MM.1S (cell line): ENCODE results near the gene CHST15.

Source experiments
- DNase-seq: peaks from one replicate; pipeline ENCODE4 v3.0.0-alpha.2; 2015
- H2AFZ ChIP-seq: fragments of 300-600 bp; sonication (generic); 2 replicates; pipeline ENCODE4 v1.6.0; 2016; ENCODE audit warnings: antibody characterized with exemption, low read length
- H3F3A ChIP-seq: fragments of 300-600 bp; sonication (generic); 2 replicates; pipeline ENCODE4 v1.6.1; 2016; ENCODE audit warnings: mild to moderate bottlenecking, antibody characterized with exemption, low read length, moderate library complexity, mixed read lengths; ENCODE audit not compliant: insufficient read depth
- H3K27ac ChIP-seq: fragments of 300-600 bp; sonication (generic); 2 replicates; pipeline ENCODE4 v1.5.1; 2016; ENCODE audit warnings: mild to moderate bottlenecking, low read length
- H3K27me3 ChIP-seq: fragments of 300-600 bp; sonication (generic); replicated peaks from 2 replicates; pipeline ENCODE4 v1.6.0; 2016; ENCODE audit warnings: low read length; ENCODE audit not compliant: insufficient read depth
- H3K36me3 ChIP-seq: fragments of 300-600 bp; sonication (generic); replicated peaks from 2 replicates; pipeline ENCODE4 v1.6.1; 2016; ENCODE audit warnings: mild to moderate bottlenecking, low read length, mixed read lengths; ENCODE audit not compliant: insufficient read depth
- H3K4me1 ChIP-seq: fragments of 300-600 bp; sonication (generic); 2 replicates; pipeline ENCODE4 v1.6.1; 2016; ENCODE audit warnings: low read length, mixed read lengths
- H3K4me2 ChIP-seq: fragments of 300-600 bp; sonication (generic); 2 replicates; pipeline ENCODE4 v1.6.0; 2016; ENCODE audit warnings: low read depth, low read length
- H3K4me3 ChIP-seq: fragments of 300-600 bp; sonication (generic); 2 replicates; pipeline ENCODE4 v1.5.1; 2016; ENCODE audit warnings: low read length, mixed read lengths
- H3K79me2 ChIP-seq: fragments of 300-600 bp; sonication (generic); 2 replicates; pipeline ENCODE4 v1.6.1; 2016; ENCODE audit warnings: mixed run types, low read length, mixed read lengths
- H3K9ac ChIP-seq: fragments of 300-600 bp; sonication (generic); 2 replicates; pipeline ENCODE4 v1.6.1; 2016; ENCODE audit warnings: low read length, mixed read lengths
- H3K9me2 ChIP-seq: fragments of 300-600 bp; sonication (generic); replicated peaks from 2 replicates; pipeline ENCODE4 v1.6.1; 2016; ENCODE audit warnings: mild to moderate bottlenecking, low read length, mixed read lengths; ENCODE audit not compliant: insufficient read depth
- H3K9me3 ChIP-seq: fragments of 300-600 bp; sonication (generic); replicated peaks from 2 replicates; pipeline ENCODE4 v1.6.1; 2016; ENCODE audit warnings: mild to moderate bottlenecking, low read length, mixed read lengths; ENCODE audit not compliant: insufficient read depth
- H4K20me1 ChIP-seq: fragments of 300-600 bp; sonication (generic); 2 replicates; pipeline ENCODE4 v1.6.1; 2016; ENCODE audit warnings: mild to moderate bottlenecking, low read length, moderate library complexity, mixed read lengths; ENCODE audit not compliant: insufficient read depth
- CTCF ChIP-seq: fragments of 300-600 bp; sonication (generic); IDR thresholded peaks from 2 replicates; pipeline ENCODE4 v1.5.1; 2016; ENCODE audit warnings: antibody characterized with exemption, low read length, mixed read lengths
- EZH2 ChIP-seq: fragments of 300-600 bp; sonication (generic); optimal IDR thresholded peaks from 2 replicates; pipeline ENCODE3; 2017; ENCODE audit warnings: low read depth, mild to moderate bottlenecking, antibody characterized with exemption, low read length, mixed read lengths
- EZH2phosphoT487 ChIP-seq: fragments of 300-600 bp; sonication (generic); IDR thresholded peaks from 2 replicates; pipeline ENCODE4 v1.6.1; 2018; ENCODE audit warnings: antibody characterized with exemption, low read length

CHST15 gene

GRCh38 chr10:123991611-123992570 lies 101.5 kb downstream of the CHST15 start:
- Histone ChIP-seq H3K9ac (no peak overlapping the region), H3K4me1 (peaks cover 21% of the 10 kb centered on the region), H3K36me3 (no peaks in the 10 kb centered on the region), H3K27ac (no peak overlapping the region), H3K27me3 (peaks cover 6% of the 10 kb centered on the region; the same call in 1 of the 2 replicates), H2AFZ (no peak overlapping the region), H3K4me3 (no peak overlapping the region), H3K79me2 (no peaks in the 10 kb centered on the region), H3K9me3 (no peaks in the 10 kb centered on the region), H3K9me2 (no peaks in the 10 kb centered on the region), H3K4me2 (no peak overlapping the region), H3F3A (peaks cover 5% of the 10 kb centered on the region; the same call in 1 of the 2 replicates), H4K20me1 (no peaks in the 10 kb centered on the region)
- no peak for TF ChIP-seq EZH2phosphoT487
- no peak for DNase-seq

- H3K36me3 ChIP-seq, result no peaks in the 10 kb centered on the region
- TF ChIP-seq EZH2phosphoT487 (no peak), EZH2 (no peak), CTCF (no peak)
- H3K4me2 ChIP-seq, result no peak overlapping the region
- H2AFZ ChIP-seq, result no peak overlapping the region
- peaks cover 6% of the 10 kb centered on the region; the same call in 1 of the 2 replicates for H3K27me3 ChIP-seq
- H3K9me2 ChIP-seq, result no peaks in the 10 kb centered on the region
- no peaks in the 10 kb centered on the region for H4K20me1 ChIP-seq
- H3K4me3 ChIP-seq, result no peak overlapping the region
- DNase-seq, result no peak
- H3F3A ChIP-seq, result no peaks in the 10 kb centered on the region
- no peaks in the 10 kb centered on the region for H3K79me2 ChIP-seq
- no peak overlapping the region for H3K9ac ChIP-seq
- H3K4me1 ChIP-seq, result peaks cover 14% of the 10 kb centered on the region; the same call in 1 of the 2 replicates
- H3K27ac ChIP-seq, result no peak overlapping the region
- no peaks in the 10 kb centered on the region for H3K9me3 ChIP-seq
These were observed 102.5 kb downstream of the CHST15 start for GRCh38 chr10:123990889-123991288.

- H3K9ac ChIP-seq, result no peak overlapping the region
- H3K36me3 ChIP-seq, result no peaks in the 10 kb centered on the region
- H3K9me2 ChIP-seq, result no peaks in the 10 kb centered on the region
- no peaks in the 10 kb centered on the region for H3K9me3 ChIP-seq
- H3K4me3 ChIP-seq, result no peak overlapping the region
- no peaks in the 10 kb centered on the region for H3K79me2 ChIP-seq
- H3K27me3 ChIP-seq, result no peaks in the 10 kb centered on the region
- H2AFZ ChIP-seq, result no peak overlapping the region
- H3K27ac ChIP-seq, result no peak overlapping the region
- no peak overlapping the region for H3K4me2 ChIP-seq
- TF ChIP-seq CTCF (no peak), EZH2phosphoT487 (no peak), EZH2 (no peak)
- DNase-seq, result no peak
- H3F3A ChIP-seq, result no peaks in the 10 kb centered on the region
- no peaks in the 10 kb centered on the region for H3K4me1 ChIP-seq
- no peaks in the 10 kb centered on the region for H4K20me1 ChIP-seq
These were observed 104.7 kb downstream of the CHST15 start for GRCh38 chr10:123988694-123989093.

GRCh38 chr10:123986736-123987135 lies 106.7 kb downstream of the CHST15 start:
- Histone ChIP-seq H3K79me2 (no peaks in the 10 kb centered on the region), H3K4me1 (no peaks in the 10 kb centered on the region), H3K9me3 (no peaks in the 10 kb centered on the region), H4K20me1 (no peaks in the 10 kb centered on the region), H3K27ac (no peak overlapping the region), H3K36me3 (no peaks in the 10 kb centered on the region), H3K4me2 (no peak overlapping the region), H3K9me2 (no peaks in the 10 kb centered on the region), H2AFZ (no peak overlapping the region), H3K4me3 (no peak overlapping the region), H3K27me3 (no peaks in the 10 kb centered on the region), H3K9ac (no peak overlapping the region), H3F3A (no peaks in the 10 kb centered on the region)
- TF ChIP-seq CTCF (no peak), EZH2 (no peak), EZH2phosphoT487 (no peak)
- no peak for DNase-seq
